Fibroblast of lung (primary cell): ENCODE results near the gene APBB3. TPM values are rescaled to one million over a fixed set of nuclear protein-coding genes. Genes with fewer than 3 reads are reported as not detected.

Experiments
- DNase-seq, 2 donors: peaks; one replicate each; pipeline versions ENCODE4 v3.0.0 to v3.0.0-alpha.2; 2010; ENCODE audit warnings: low read depth in 2 of 2
- H2AFZ ChIP-seq: 2 replicates; pipeline ENCODE4 v1.5.1; 2012; ENCODE audit warnings: low read length, control low read depth, inconsistent platforms
- H3K27ac ChIP-seq: 2 replicates; pipeline ENCODE4 v1.5.1; 2011; ENCODE audit warnings: low read length, control low read depth; ENCODE audit not compliant: insufficient read depth
- H3K27me3 ChIP-seq: 2 replicates; pipeline ENCODE4 v1.5.1; 2011; ENCODE audit warnings: mild to moderate bottlenecking, low read length; ENCODE audit not compliant: control insufficient read depth, insufficient read depth
- H3K36me3 ChIP-seq: 2 replicates; pipeline ENCODE4 v1.5.1; 2011; ENCODE audit warnings: low read length; ENCODE audit not compliant: control insufficient read depth, insufficient read depth
- H3K4me1 ChIP-seq: 2 replicates; pipeline ENCODE4 v1.5.1; 2011; ENCODE audit warnings: low read length; ENCODE audit not compliant: control insufficient read depth, insufficient read depth; ENCODE audit errors: extremely low read depth
- H3K4me2 ChIP-seq: 2 replicates; pipeline ENCODE4 v1.5.1; 2011; ENCODE audit warnings: low read length, control low read depth; ENCODE audit not compliant: insufficient read depth; ENCODE audit errors: extremely low read depth
- H3K4me3 ChIP-seq, 4 experiments: fragments of 200-600 bp in 1 of 4; sonication (generic) in 1 of 4; replicated peaks in 1 of 4; 2 replicates each; pipeline ENCODE4 v1.5.1; 2011 to 2016; ENCODE audit warnings: low read length in 4 of 4, low read depth in 3 of 4, mild to moderate bottlenecking in 3 of 4, control low read depth in 2 of 4, inconsistent platforms in 1 of 4, mixed read lengths in 1 of 4; ENCODE audit not compliant: insufficient read depth in 1 of 4; ENCODE audit errors: control extremely low read depth in 1 of 4
- H3K79me2 ChIP-seq: 2 replicates; pipeline ENCODE4 v1.5.1; 2012; ENCODE audit warnings: mild to moderate bottlenecking, low read length, inconsistent platforms; ENCODE audit not compliant: control insufficient read depth, insufficient read depth
- H3K9ac ChIP-seq: 2 replicates; pipeline ENCODE4 v1.5.1; 2011; ENCODE audit warnings: mild to moderate bottlenecking, low read length, control low read depth; ENCODE audit not compliant: insufficient read depth
- H3K9me3 ChIP-seq: 2 replicates; pipeline ENCODE4 v1.5.1; 2012; ENCODE audit warnings: low read depth, low read length; ENCODE audit not compliant: control insufficient read depth, insufficient read depth
- H4K20me1 ChIP-seq: 2 replicates; pipeline ENCODE4 v1.5.1; 2011; ENCODE audit warnings: low read length; ENCODE audit not compliant: control insufficient read depth, insufficient read depth; ENCODE audit errors: extremely low read depth
- CTCF ChIP-seq, 2 donors: IDR thresholded peaks in 1 of 2; conservative IDR thresholded peaks in 1 of 2; 1 replicate in 1 of 2; 2 replicates in 1 of 2; pipeline ENCODE4 v1.5.1; 2011 to 2012; ENCODE audit warnings: low read length in 2 of 2, control low read depth in 1 of 2, inconsistent platforms in 1 of 2, low read depth in 1 of 2, mild to moderate bottlenecking in 1 of 2
- EZH2 ChIP-seq: IDR thresholded peaks from 2 replicates; pipeline ENCODE4 v1.5.1; 2012; ENCODE audit warnings: low read length, control low read depth, mild to moderate bottlenecking; ENCODE audit errors: missing control alignments
- polyA plus RNA-seq, 2 donors: library from polyadenylated mRNA; depleted of rRNA in 1 of 2; stranded (reverse) in 1 of 2; unstranded in 1 of 2; fragments of >200 nt; gene quantifications; 2 replicates each; pipeline ENCODE4 v1.2.1, GENCODE V29; 2011 to 2012; ENCODE audit warnings: missing spikeins in 1 of 2
- total RNA-seq: library from RNA; depleted of rRNA; stranded (reverse); fragments of >200 nt; gene quantifications from 2 replicates; pipeline ENCODE4 v1.2.1, GENCODE V29; 2014

Gene APBB3
- total and polyA plus RNA-seq, 2 donors (not counting 1 experiment from before 2014, with no cell fraction given), result 11.7 to 19.8 TPM

DNA sequence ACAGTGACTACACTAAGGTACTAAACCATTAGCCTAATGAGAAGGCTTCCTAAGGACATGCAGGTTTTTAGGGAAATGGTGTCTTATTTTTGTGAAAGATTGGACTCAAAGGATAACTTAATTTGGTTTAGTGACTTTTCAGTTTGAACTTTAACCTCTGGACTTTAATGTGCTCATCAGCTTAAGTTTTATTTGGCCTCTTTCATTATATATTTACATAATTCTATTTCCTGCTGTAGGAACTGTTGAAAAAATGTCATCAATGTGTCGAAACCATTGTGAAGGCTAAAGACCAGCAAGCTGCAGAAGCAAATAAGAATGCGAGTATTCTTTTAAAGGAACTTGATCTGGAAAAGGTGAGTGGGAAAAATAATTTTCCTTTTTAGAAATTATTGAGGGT is 51.3 kb downstream of the APBB3 start:
- no peak for DNase-seq
- H3K4me1 ChIP-seq, result no peaks in the 10 kb centered on the region
- H3K27ac ChIP-seq, result no peak overlapping the region
- H3K4me3 ChIP-seq, result no peak overlapping the region
- H3K9ac ChIP-seq, result no peak overlapping the region
- no peak overlapping the region for H2AFZ ChIP-seq
- H3K4me2 ChIP-seq, result no peak overlapping the region
- peaks cover 4% of the 10 kb centered on the region for H3K36me3 ChIP-seq
- no peaks in the 10 kb centered on the region for H3K9me3 ChIP-seq
- H3K79me2 ChIP-seq, result no peaks in the 10 kb centered on the region
- TF ChIP-seq CTCF (conservative IDR thresholded peaks at IDR 0.05 in 1 of 2, IDR thresholded peaks at IDR 0.05 in 1 of 2; ENCODE audit: low read depth in 1 of 2, low read length in 2 of 2) (no peak), EZH2 (no peak)
- H3K27me3 ChIP-seq, result no peaks in the 10 kb centered on the region
- no peaks in the 10 kb centered on the region for H4K20me1 ChIP-seq

DNA sequence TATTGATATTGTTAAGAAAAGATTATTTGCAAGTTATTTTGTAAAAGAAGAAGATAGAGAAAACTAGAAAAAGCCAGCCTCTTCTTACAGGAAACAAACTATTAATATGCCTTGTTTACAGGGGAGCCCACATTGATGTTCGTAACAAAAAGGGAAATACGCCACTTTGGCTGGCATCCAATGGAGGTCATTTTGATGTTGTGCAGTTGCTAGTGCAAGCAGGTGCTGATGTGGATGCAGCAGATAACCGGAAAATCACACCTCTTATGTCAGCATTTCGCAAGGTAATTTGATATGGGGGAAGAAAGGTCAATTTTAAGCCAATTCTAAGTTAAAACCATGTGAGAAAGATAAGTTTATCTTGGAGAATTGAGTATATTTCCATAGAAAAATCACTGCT is 54.5 kb downstream of the APBB3 start:
- no peak overlapping the region for H3K4me2 ChIP-seq
- no peaks in the 10 kb centered on the region for H3K27me3 ChIP-seq
- H3K9me3 ChIP-seq, result no peaks in the 10 kb centered on the region
- H3K36me3 ChIP-seq, result peaks cover 6% of the 10 kb centered on the region
- H4K20me1 ChIP-seq, result no peaks in the 10 kb centered on the region
- no peak for DNase-seq
- TF ChIP-seq CTCF (conservative IDR thresholded peaks at IDR 0.05 in 1 of 2, IDR thresholded peaks at IDR 0.05 in 1 of 2; ENCODE audit: low read depth in 1 of 2, low read length in 2 of 2), result no peak
- TF ChIP-seq EZH2, result no peak
- H3K4me3 ChIP-seq, result no peak overlapping the region
- H3K9ac ChIP-seq, result no peak overlapping the region
- H3K4me1 ChIP-seq, result no peaks in the 10 kb centered on the region
- H3K79me2 ChIP-seq, result no peaks in the 10 kb centered on the region
- no peak overlapping the region for H3K27ac ChIP-seq
- no peak overlapping the region for H2AFZ ChIP-seq

Other genes with a start within 250 kb of the APBB3 start
- 1.8 TPM in 2 replicates for gene HBEGF, start 218.0 kb downstream of the APBB3 start, total RNA-seq
- gene HBEGF, start 218.0 kb downstream of the APBB3 start, polyA plus RNA-seq, result 8.7 and 10.3 TPM in 2 replicates
- gene SLC4A9, start 204.4 kb downstream of the APBB3 start, total RNA-seq, result not detected in 2 replicates
- gene SLC4A9, start 204.4 kb downstream of the APBB3 start, polyA plus RNA-seq, result not detected in 2 replicates
- gene ANKHD1, start 162.8 kb downstream of the APBB3 start, total RNA-seq, result 56.8 and 74.5 TPM in 2 replicates
- gene ANKHD1, start 162.8 kb downstream of the APBB3 start, polyA plus RNA-seq, result 45.4 and 45.7 TPM in 2 replicates
- 1.8 and 2.3 TPM in 2 replicates for gene EIF4EBP3, start 16.9 kb downstream of the APBB3 start, total RNA-seq
- gene EIF4EBP3, start 16.9 kb downstream of the APBB3 start, polyA plus RNA-seq, result 3.0 and 3.1 TPM in 2 replicates
- gene SRA1, start 7.1 kb downstream of the APBB3 start, total RNA-seq, result 28.0 and 39.1 TPM in 2 replicates
- 55.5 and 72.3 TPM in 2 replicates for gene SRA1, start 7.1 kb downstream of the APBB3 start, polyA plus RNA-seq
- gene SLC35A4, start 230 bp upstream of the APBB3 start, total RNA-seq, result 9.0 and 21.5 TPM in 2 replicates
- 79.2 and 111 TPM in 2 replicates for gene SLC35A4, start 230 bp upstream of the APBB3 start, polyA plus RNA-seq
- 4.1 and 10.9 TPM in 2 replicates for gene CD14, start 68.6 kb upstream of the APBB3 start, total RNA-seq
- 0.32 and 0.45 TPM in 2 replicates for gene CD14, start 68.6 kb upstream of the APBB3 start, polyA plus RNA-seq
- 13.6 and 18.0 TPM in 2 replicates for gene TMCO6, start 74.9 kb upstream of the APBB3 start, total RNA-seq
- gene TMCO6, start 74.9 kb upstream of the APBB3 start, polyA plus RNA-seq, result 6.6 and 7.6 TPM in 2 replicates
- gene NDUFA2, start 83.0 kb upstream of the APBB3 start, total RNA-seq, result 39.8 and 64.9 TPM in 2 replicates
- 57.9 and 65.9 TPM in 2 replicates for gene NDUFA2, start 83.0 kb upstream of the APBB3 start, polyA plus RNA-seq
- gene IK, start 83.2 kb upstream of the APBB3 start, total RNA-seq, result 96.6 and 96.9 TPM in 2 replicates
- gene IK, start 83.2 kb upstream of the APBB3 start, polyA plus RNA-seq, result 155 and 170 TPM in 2 replicates
- gene WDR55, start 100.3 kb upstream of the APBB3 start, total RNA-seq, result 25.2 and 28.4 TPM in 2 replicates
- 18.8 and 22.1 TPM in 2 replicates for gene WDR55, start 100.3 kb upstream of the APBB3 start, polyA plus RNA-seq
- under 0.01 and 0.33 TPM in 2 replicates for gene DND1, start 109.0 kb upstream of the APBB3 start, total RNA-seq
- 0.15 and 0.21 TPM in 2 replicates for gene DND1, start 109.0 kb upstream of the APBB3 start, polyA plus RNA-seq
- gene HARS1, start 126.8 kb upstream of the APBB3 start, total RNA-seq, result 51.9 and 53.2 TPM in 2 replicates
- gene HARS1, start 126.8 kb upstream of the APBB3 start, polyA plus RNA-seq, result 85.8 and 110 TPM in 2 replicates
- 26.2 and 30.1 TPM in 2 replicates for gene HARS2, start 126.9 kb upstream of the APBB3 start, total RNA-seq
- gene HARS2, start 126.9 kb upstream of the APBB3 start, polyA plus RNA-seq, result 27.1 and 27.8 TPM in 2 replicates
- gene ZMAT2, start 135.8 kb upstream of the APBB3 start, total RNA-seq, result 69.4 and 77.0 TPM in 2 replicates
- 85.5 and 85.6 TPM in 2 replicates for gene ZMAT2, start 135.8 kb upstream of the APBB3 start, polyA plus RNA-seq
- under 0.01 TPM in 2 replicates for gene PCDHA1, start 221.5 kb upstream of the APBB3 start, total RNA-seq
- 0.05 and 0.12 TPM in 2 replicates for gene PCDHA1, start 221.5 kb upstream of the APBB3 start, polyA plus RNA-seq
- gene PCDHA2, start 230.3 kb upstream of the APBB3 start, total RNA-seq, result under 0.01 and 0.33 TPM in 2 replicates
- 0.10 TPM in 1 of 2 replicates, not detected in the other for gene PCDHA2, start 230.3 kb upstream of the APBB3 start, polyA plus RNA-seq
- gene PCDHA3, start 236.5 kb upstream of the APBB3 start, total RNA-seq, result 0.26 and 1.2 TPM in 2 replicates
- gene PCDHA3, start 236.5 kb upstream of the APBB3 start, polyA plus RNA-seq, result 0.07 and 0.89 TPM in 2 replicates
- 0.51 and 1.2 TPM in 2 replicates for gene PCDHA4, start 242.5 kb upstream of the APBB3 start, total RNA-seq
- gene PCDHA4, start 242.5 kb upstream of the APBB3 start, polyA plus RNA-seq, result 0.05 and 0.42 TPM in 2 replicates